ENCODE measurements around the gene PRKAR1B.

PRKAR1B gene

GRCh38 chr7:727104-727805 is at the start of gene PRKAR1B:
PRKAR1B (minus strand) TSS chr7:727281; CDS start chr7:711505, 15,776 bp downstream.
- no peak for DNase-seq

GRCh38 chr7:776381-776780 is 49.3 kb upstream of the PRKAR1B start:
- no peak for DNase-seq

DNA sequence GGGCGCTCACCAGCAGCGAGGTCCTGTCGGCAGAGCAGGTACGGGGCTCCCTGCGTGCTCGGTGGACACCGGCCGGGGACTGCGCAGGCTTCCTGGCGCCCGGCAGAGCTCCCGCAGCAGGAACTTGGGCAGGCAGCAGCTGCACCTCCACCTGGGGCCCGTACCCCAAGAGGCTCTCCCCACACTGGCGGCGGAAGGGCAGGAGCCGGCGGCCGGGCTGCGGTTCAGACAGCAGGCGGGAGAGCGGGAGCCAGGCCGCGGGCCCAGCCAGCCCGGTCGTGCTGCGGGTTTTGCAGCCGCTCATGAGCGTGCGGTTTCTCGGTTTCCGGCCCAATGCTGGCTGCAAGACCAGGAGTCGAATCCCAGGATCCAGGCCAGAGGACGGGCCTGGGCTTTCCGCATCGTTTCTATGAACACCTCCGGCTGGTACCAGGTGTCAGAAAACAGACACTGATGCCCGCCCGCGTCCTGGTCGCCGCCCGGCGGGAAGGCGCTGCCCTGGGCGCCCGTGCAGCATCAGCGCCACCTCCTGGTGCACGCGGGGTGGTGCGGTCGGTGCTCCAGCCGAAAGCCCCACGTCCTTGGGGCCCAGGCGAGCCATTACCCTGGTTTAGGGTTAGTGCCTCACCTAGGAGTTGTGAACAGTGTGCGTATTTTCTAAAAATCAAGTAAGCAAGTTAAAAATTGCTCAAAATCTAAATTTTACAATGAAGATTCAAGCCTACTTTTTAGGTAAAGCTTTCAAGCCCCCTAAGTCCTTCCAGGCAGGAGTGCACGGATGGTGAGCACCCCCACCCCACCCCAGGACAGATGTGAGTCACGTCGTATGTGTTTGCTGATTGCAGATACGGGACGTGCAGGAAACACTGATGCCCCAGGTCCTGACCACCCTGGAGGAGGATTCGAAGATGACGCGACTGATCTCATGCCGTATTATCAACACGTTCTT is 47.4 kb upstream of the PRKAR1B start:
- DNase-seq, result no peak

- DNase-seq, result no peak
These were observed 46.5 kb upstream of the PRKAR1B start for GRCh38 chr7:773622-773915.

DNA sequence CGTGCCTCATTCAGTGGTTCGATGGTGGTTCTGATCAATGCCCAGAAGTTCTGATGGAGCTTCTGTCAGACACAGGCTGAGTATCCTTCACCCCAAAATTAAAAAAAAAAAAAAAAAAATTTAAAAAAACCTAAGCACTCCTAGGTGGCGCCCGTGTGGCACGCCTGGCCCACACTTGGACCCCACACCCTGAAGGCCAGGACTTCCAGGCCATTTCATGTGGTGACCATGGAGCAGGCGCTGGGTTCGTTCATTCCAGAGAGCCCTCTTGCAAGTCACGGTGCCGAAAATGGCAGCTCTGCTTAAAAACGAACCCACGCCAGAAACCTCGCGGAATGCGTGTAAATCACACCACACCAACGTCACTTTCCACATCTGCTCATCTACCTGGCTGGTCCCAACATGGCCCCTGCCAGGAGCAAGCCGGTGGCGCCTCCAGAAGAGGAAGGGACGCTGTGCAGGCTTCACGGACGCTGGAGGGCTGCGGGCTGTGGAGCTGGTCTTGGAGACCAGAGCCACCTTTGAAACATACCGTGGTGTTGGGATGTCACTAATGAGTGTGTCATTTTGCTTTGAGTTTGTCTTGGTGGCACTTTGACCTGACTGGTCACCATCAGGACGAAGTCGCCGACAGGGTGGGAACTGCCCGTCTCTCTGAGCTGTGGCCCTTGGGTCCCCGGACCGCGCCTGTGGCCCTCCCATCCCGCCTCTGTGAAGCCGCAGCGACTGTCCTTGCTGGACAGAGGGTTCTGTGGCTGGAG is 46.0 kb upstream of the PRKAR1B start:
- DNase-seq, result no peak

GRCh38 chr7:772392-772791 is 45.3 kb upstream of the PRKAR1B start:
- DNase-seq, result no peak

- DNase-seq, result no peak
These were observed 44.9 kb upstream of the PRKAR1B start for GRCh38 chr7:772005-772294.

DNA sequence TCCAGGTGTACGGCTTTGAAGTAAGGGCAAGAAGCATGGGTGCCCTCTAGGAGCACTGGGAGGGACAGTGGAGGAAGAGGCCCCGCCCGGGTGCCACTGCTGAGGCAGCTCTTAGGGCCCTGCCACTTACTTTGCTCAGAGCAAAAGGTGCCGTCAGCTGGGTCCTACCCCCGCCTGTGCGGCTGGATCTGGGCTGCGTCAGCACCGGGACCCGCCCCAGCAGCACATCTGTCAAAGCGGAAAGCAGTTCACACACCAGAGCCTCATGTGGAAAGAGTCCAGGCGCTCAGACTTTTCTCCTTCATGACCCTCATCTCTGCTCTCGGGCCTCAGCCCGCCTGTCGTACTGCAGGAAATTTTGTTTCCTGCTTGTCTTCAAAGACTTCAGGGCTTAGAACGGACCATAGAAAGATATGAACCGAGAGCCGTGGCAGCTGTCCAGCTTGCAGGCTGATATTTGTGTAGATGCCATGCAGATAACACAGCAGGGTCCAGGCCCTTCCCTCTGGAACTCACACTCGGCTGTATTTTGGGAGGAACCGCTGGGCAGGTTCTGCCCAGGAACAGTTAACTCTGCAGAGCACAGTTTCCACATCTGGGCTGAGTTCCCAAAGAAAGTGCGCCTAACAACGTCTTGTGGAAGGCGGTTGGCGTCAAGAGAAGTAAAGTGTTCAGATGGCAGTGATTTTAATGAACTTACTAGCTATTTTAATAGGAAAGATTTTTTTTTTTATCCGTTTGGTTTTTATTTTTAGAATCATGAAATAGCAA is 44.3 kb upstream of the PRKAR1B start:
- DNase-seq, result no peak

DNA sequence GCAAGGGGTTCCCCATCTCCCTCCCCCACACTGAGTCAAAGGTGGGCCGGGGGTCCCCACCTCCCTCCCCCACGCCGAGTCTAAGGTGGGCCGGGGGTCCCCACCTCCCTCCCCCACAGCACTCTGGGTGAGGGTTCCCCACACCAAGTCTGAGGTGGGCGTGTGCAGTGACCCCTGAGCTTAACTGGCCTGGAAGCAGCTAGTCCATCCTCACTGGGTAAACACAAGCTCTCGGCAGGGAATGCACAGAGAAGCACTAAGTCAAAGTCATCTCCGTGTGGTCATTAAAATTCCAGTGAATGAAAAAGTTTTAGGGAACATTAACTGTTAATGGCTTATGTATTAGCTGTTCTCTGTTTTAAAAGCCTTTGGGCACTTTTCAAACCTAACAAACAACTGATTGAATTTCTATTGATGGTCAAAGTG is 43.7 kb upstream of the PRKAR1B start:
- no peak for DNase-seq

DNA sequence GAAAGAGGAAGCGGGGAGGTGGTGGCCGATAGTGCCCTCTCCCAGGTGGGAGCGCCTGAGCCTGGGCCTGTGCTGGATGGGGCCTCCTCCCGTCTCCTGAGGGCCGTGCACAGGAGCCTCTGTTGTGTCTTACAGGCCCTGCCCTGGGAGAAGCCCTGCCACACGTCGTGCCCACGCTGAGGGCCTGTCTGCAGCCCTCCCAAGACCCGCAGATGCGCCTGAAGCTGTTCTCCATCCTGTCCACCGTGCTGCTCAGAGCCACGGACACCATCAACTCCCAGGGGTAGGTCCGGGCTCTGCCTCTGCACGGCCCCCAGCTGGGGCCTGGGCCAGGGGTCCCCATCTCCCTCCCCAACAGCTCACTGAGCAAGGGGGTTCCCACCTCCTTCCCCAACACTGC is 43.3 kb upstream of the PRKAR1B start:
- no peak for DNase-seq

DNA sequence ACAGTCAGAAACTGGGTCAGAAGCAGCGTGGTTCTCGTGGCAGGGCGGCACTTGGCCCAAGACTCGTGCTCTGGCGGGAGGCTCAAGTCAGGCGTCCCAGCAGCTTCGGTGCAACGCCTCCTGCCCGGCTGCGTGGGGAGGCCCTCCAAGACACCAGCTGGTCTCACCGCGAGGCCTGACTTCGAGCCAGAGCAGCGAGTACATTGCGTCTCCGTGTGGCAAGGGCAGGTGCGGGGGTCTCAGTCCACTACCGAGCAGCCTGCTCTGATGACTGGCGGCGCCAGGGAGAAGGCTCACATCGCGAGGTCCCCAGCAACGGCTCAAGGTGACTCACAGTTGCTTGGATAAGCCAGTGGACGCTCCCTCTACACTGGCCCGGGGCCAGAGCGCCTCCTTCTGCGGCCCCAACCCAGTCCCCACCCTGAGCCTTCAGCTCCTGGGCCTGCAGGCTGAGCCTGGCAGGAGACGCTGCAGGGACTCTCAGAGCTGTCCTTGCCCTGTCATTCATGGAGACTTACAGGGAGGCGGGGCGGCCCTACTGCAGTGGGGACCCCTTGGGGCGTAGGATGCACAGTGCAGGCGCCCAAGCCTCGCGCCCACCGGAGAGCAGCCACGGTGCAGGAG is 41.9 kb upstream of the PRKAR1B start:
- DNase-seq, result no peak

DNA sequence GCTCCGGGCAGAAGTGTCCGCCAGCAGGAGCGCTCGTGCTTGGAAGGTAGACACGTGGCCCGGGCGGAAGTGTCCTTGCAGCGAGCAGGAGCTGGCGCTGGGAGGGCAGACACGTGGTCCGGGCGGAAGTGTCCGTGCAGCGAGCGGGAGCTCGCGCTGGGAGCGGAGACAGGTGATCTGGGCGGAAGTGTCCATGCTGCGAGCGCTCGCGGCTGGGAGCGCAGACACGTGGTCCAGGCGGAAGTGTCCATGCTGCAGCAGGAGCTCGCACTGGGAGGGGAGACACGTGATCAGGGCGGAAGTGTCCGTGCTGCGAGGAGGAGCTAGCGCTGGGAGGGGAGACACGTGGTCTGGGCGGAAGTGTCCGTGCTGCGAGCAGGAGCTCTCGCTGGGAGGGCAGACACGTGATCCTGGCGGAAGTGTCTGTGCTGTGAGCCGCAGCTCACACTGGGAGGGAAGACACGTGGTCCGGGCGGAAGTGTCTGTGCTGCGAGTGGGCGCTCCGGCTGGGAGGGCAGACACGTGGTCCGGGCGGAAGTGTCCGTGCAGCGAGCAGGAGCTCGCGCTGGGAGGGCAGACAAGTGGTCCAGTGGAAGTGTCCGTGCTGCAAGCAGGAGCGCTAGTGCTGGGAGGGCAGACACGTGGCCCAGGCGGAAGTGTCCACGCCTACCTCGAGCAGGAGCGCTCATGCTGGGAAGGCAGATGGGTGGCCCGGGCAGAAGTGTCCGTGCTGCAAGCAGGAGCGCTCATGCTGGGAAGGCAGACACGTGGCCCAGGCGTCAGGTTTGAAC is 41.1 kb upstream of the PRKAR1B start:
- peak; percentile 81 for DNase-seq

GRCh38 chr7:767580-767940 is 40.5 kb upstream of the PRKAR1B start:
- DNase-seq, result peak; percentile 61

- no peak for DNase-seq
These were observed 38.3 kb upstream of the PRKAR1B start for GRCh38 chr7:765383-765782.

DNA sequence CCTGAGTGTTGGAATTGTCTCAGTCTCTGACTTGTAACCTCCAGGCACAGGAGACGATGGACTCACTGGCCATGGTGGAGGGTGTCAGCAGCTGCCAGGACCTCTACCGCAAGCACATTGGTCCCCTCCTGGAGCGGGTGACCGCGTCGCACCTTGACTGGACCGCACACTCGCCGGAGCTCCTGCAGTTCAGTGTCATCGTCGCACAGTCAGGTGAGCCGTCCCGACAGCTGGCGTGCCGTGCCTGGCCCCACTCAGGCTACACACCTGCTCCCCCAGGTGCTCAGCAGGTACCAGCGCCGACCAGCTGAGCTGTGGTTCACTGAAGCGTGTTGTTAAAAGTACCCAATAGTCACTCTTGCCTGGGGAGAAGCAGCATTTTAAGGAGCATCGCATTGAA is 36.7 kb upstream of the PRKAR1B start:
- DNase-seq, result no peak

GRCh38 chr7:762885-763284 is 35.8 kb upstream of the PRKAR1B start:
- no peak for DNase-seq

DNA sequence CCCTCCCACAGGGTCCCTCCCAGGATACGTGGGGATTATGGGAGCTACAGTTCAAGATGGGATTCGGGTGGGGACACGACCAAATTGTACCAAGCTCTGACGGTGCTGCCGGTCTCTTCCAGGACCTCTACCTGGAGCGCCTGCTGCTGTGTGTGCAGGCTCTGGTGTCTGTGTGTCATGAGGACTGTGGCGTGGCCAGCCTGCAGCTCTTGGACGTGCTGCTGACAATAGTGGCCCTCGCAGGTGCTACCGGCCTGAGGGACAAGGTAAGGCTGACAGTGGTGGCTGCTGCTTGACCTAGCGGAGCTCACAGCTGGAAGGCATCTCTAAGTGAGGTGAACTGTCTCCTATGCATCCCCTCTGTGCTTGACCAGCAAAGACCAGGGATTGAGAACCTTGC is 34.5 kb upstream of the PRKAR1B start:
- no peak for DNase-seq

- DNase-seq, result no peak
These were observed 34.0 kb upstream of the PRKAR1B start for GRCh38 chr7:761101-761500.

DNA sequence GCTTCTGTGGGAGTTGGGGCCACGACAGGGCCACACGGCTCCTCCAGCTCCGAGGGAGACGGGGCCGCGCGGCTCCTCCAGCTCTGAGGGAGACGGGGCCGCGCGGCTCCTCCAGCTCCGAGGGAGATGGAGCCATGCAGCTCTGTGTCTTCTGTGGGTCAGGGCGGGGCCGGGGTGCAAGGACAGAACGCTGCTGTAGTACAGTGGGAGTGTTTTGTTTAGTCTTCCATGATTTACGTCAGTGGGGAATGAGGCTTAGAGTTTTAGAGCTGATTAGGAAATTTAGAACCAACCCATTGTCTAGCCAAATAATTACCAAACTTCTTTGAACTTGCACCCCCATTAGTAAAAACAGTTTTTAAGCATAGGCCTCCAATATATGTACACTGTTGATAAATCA is 32.9 kb upstream of the PRKAR1B start:
- no peak for DNase-seq

DNA sequence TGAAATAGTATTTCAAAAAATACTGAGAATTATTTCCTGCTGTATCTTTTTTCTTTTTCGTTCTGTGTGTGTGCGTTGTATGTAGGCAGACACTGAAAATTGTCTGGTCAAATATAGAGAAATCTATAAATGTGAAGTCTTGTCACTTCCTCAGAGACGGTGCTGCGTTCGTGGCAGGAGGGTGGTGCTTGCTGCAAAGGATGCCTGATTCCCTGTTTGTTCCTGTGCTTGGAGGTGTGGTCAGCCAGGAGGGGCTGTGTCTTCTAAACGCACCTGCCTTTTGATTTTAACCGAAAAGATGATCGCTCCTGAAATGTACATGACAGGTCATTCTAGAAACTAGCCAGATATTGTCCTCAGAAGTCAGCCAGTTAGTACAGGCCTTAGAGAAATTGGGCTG is 32.5 kb upstream of the PRKAR1B start:
- DNase-seq, result no peak

DNA sequence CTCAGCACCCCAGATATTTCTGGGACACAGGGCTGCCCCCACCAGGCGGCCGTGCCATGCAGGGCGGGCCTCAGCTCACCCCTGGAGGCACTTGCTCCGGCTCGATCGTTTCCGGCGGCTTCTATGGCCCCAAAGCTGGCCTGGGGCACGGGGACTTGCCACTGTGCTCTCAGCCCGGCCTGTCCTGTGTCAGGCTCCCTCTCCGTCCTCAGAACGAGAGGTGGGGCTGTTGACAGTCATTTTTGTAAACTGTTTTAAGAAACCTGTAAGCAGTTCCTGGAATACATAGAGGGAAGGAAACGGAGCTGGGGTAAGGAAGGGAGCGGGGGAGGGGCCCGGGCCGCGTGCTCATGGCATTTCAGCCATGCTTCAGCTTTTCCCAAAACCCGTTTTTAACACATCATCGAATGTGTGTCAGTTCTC is 30.7 kb upstream of the PRKAR1B start:
- DNase-seq, result no peak
